HCT116 (cell line): Measurements from ENCODE around the gene PSAP. TPM values are rescaled to one million over a fixed set of nuclear protein-coding genes. Genes with fewer than 3 reads are reported as not detected.
A peak's percentile ranks its signal among the peaks of the same experiment; 100 is the strongest.

Experiments used
- ATAC-seq: fragments of 200-7000 bp; cut with Tn5 transposase; 2 replicates; pipeline ENCODE4 v1.9.1; 2020; ENCODE audit warnings: mild to moderate bottlenecking, moderate library complexity
- BruUV-seq: library from RNA; stranded (reverse); fragments of 400-500 nt; replicated peaks from 2 replicates; lab custom pipeline; 2021; lab: Mats Ljungman, UMichigan
- CTCF ChIA-PET: fragments of 300-600 bp; sonication (Branson Sonifier 250); formaldehyde crosslinking; loops from one replicate; lab custom pipeline; 2021; ENCODE audit warnings: antibody characterized with exemption; lab: Charles Lee
- POLR2A ChIA-PET: fragments of 300-600, 350-600 bp; sonication (Branson Sonifier 250); formaldehyde crosslinking; loops from one replicate; lab custom pipeline; 2021; ENCODE audit warnings: antibody characterized with exemption; lab: Charles Lee
- RAD21 ChIA-PET, 2 experiments: fragments of 300-600 bp; sonication (Branson Sonifier 250); formaldehyde crosslinking; loops; one replicate each; lab custom pipeline; 2023; ENCODE audit warnings: low total read pairs in 2 of 2; ENCODE audit not compliant: uncharacterized antibody in 2 of 2, unreplicated experiment in 2 of 2, low non-redundant PET in 1 of 2; lab: Charles Lee
- DNase-seq: peaks from one replicate; pipeline ENCODE4 v3.0.0-alpha.2; 2010; ENCODE audit warnings: low read depth, low spot score
- H2AFZ ChIP-seq: fragments of 200-600 bp; shearing (Covaris generic), sonication (generic); 2 replicates; pipeline ENCODE4 v1.6.1; 2017; ENCODE audit warnings: low read depth, mixed run types, mixed read lengths, antibody characterized with exemption, low read length; ENCODE audit not compliant: poor library complexity, severe bottlenecking
- H3K27ac ChIP-seq: 2 replicates; pipeline ENCODE4 v1.5.1; 2012; ENCODE audit warnings: low read depth, low read length
- H3K27me3 ChIP-seq: fragments of 200-600 bp; sonication (generic); 2 replicates; pipeline ENCODE4 v1.6.1; 2016; ENCODE audit warnings: mixed run types, low read length, mixed read lengths; ENCODE audit not compliant: insufficient read depth
- H3K36me3 ChIP-seq, 2 experiments: fragments of 200-500 bp in 1 of 2; fragments of 200-600 bp in 1 of 2; sonication (Bioruptor generic) in 1 of 2; sonication (generic) in 1 of 2; 2 replicates each; pipeline versions ENCODE4 v1.5.1 to v1.6.1; 2014 to 2016; ENCODE audit warnings: low read length in 2 of 2, inconsistent platforms in 1 of 2, mixed read lengths in 1 of 2, mixed run types in 1 of 2; ENCODE audit not compliant: insufficient read depth in 2 of 2, control insufficient read depth in 1 of 2
- H3K4me1 ChIP-seq, 2 experiments: fragments of 200-600 bp in 1 of 2; sonication (generic) in 1 of 2; 2 replicates each; pipeline versions ENCODE4 v1.5.1 to v1.6.1; 2012 to 2017; ENCODE audit warnings: low read length in 2 of 2, inconsistent platforms in 1 of 2, mild to moderate bottlenecking in 1 of 2, mixed read lengths in 1 of 2, mixed run types in 1 of 2, moderate library complexity in 1 of 2; ENCODE audit not compliant: insufficient read depth in 2 of 2, control insufficient read depth in 1 of 2
- H3K4me2 ChIP-seq: fragments of 200-600 bp; sonication (generic); 2 replicates; pipeline ENCODE4 v1.6.1; 2017; ENCODE audit warnings: mixed run types, low read length, mixed read lengths
- H3K4me3 ChIP-seq, 2 experiments: fragments of 200-600 bp in 1 of 2; sonication (generic) in 1 of 2; replicated peaks in 1 of 2; 2 replicates each; pipeline ENCODE4 v1.5.1; 2011 to 2016; ENCODE audit warnings: low read length in 2 of 2, control low read depth in 1 of 2, low read depth in 1 of 2, mild to moderate bottlenecking in 1 of 2, mixed read lengths in 1 of 2, mixed run types in 1 of 2
- H3K79me2 ChIP-seq: fragments of 200-600 bp; sonication (generic); 2 replicates; pipeline ENCODE4 v1.6.1; 2017; ENCODE audit warnings: mild to moderate bottlenecking, mixed run types, low read length, moderate library complexity, mixed read lengths; ENCODE audit not compliant: insufficient read depth
- H3K9ac ChIP-seq: fragments of 200-600 bp; sonication (generic); 2 replicates; pipeline ENCODE4 v1.6.1; 2016; ENCODE audit warnings: low read length, mixed read lengths
- H3K9me2 ChIP-seq: fragments of 200-600 bp; sonication (generic), shearing (Covaris generic); 2 replicates; pipeline ENCODE4 v1.6.1; 2017; ENCODE audit warnings: mixed run types, mild to moderate bottlenecking, moderate library complexity; ENCODE audit not compliant: insufficient read depth
- H3K9me3 ChIP-seq, 2 experiments: fragments of 200-500 bp in 1 of 2; fragments of 200-600 bp in 1 of 2; sonication (Bioruptor generic) in 1 of 2; sonication (generic) in 1 of 2; 2 replicates each; pipeline ENCODE4 v1.6.1; 2014 to 2017; ENCODE audit warnings: low read length in 2 of 2, mixed read lengths in 2 of 2, inconsistent platforms in 1 of 2, low read depth in 1 of 2, mild to moderate bottlenecking in 1 of 2, mixed run types in 1 of 2, moderate library complexity in 1 of 2; ENCODE audit not compliant: control insufficient read depth in 1 of 2, insufficient read depth in 1 of 2
- H4K20me1 ChIP-seq: fragments of 200-600 bp; sonication (generic), shearing (Covaris generic); 2 replicates; pipeline ENCODE4 v1.6.1; 2017; ENCODE audit warnings: mixed run types, mild to moderate bottlenecking, moderate library complexity; ENCODE audit not compliant: insufficient read depth
- CEBPB ChIP-seq: IDR thresholded peaks from 2 replicates; pipeline ENCODE4 v1.6.1; 2012; ENCODE audit warnings: low read depth
- EZH2 ChIP-seq: fragments of 200-600 bp; sonication (generic); IDR thresholded peaks from 2 replicates; pipeline ENCODE4 v1.6.1; 2017; ENCODE audit warnings: antibody characterized with exemption, mixed run types
- FOSL1 ChIP-seq: IDR thresholded peaks from 2 replicates; pipeline ENCODE4 v1.6.1; 2012; ENCODE audit warnings: low read depth
- JUND ChIP-seq: IDR thresholded peaks from 2 replicates; pipeline ENCODE4 v1.6.1; 2012
- SRF ChIP-seq: IDR thresholded peaks from 2 replicates; pipeline ENCODE4 v1.6.1; 2012; ENCODE audit warnings: low read depth
- ZFX ChIP-seq: fragments of 450-650 bp; IDR thresholded peaks from 2 replicates; pipeline ENCODE4 v1.6.1; 2017
- ZNF274 ChIP-seq: fragments of 200-500 bp; sonication (Bioruptor generic); IDR thresholded peaks from 2 replicates; pipeline ENCODE4 v1.6.1; 2014; ENCODE audit warnings: mild to moderate bottlenecking, low read depth, low read length, inconsistent platforms
- intact Hi-C: fragments of 100-400 bp; cut with micrococcal nuclease; formaldehyde crosslinking; loops from 2 replicates; pipeline ENCODE4 v1.10.0; 2022
- total RNA-seq: library from RNA; stranded (reverse); gene quantifications from one replicate; pipeline ENCODE4 v1.2.1, GENCODE V29; 2021; ENCODE audit not compliant: unreplicated experiment
- TF ChIP-seq, protein P1 (sequence below), 3 experiments: fragments of 200-600 bp in 1 of 3; sonication (generic) in 1 of 3; IDR thresholded peaks in 2 of 3; conservative IDR thresholded peaks in 1 of 3; 2 replicates each; pipeline ENCODE4 v1.5.1; 2012 to 2017; ENCODE audit warnings: low read depth in 2 of 3, low read length in 2 of 3, antibody characterized with exemption in 1 of 3, borderline replicate concordance in 1 of 3, control low read depth in 1 of 3, mild to moderate bottlenecking in 1 of 3, mixed read lengths in 1 of 3, mixed run types in 1 of 3, moderate library complexity in 1 of 3; ENCODE audit not compliant: insufficient read depth in 1 of 3
- TF ChIP-seq, protein P2 (sequence below): IDR thresholded peaks from 2 replicates; pipeline ENCODE4 v1.6.1; 2012; ENCODE audit warnings: low read depth
- TF ChIP-seq, protein P3 (sequence below): IDR thresholded peaks from 2 replicates; pipeline ENCODE4 v1.6.1; 2012

Gene PSAP
- total RNA-seq, 1 experiment from 2014 or later = 444 TPM

GRCh38 chr10:71769279-71769823 lies 81.7 kb downstream of the PSAP start:
- Histone ChIP-seq H4K20me1 (no peaks in the 10 kb centered on the region), H3K79me2 (0 out of 2 replicates have a peak, but pooled peaks cover 3% of the 10 kb centered on the region), H3K36me3 (no peaks in the 10 kb centered on the region), H3K9me3 (no peaks in the 10 kb centered on the region), H3K4me1 (peaks cover 82 to 97% of the 10 kb centered on the region in 2 experiments)
- CTCF ChIA-PET = interaction anchor here (3.0 kb wide), 1 partner anchor 127 kb away, joined by 11 read pairs; no protein-coding TSS in a partner anchor
- TF ChIP-seq, protein P1, sequence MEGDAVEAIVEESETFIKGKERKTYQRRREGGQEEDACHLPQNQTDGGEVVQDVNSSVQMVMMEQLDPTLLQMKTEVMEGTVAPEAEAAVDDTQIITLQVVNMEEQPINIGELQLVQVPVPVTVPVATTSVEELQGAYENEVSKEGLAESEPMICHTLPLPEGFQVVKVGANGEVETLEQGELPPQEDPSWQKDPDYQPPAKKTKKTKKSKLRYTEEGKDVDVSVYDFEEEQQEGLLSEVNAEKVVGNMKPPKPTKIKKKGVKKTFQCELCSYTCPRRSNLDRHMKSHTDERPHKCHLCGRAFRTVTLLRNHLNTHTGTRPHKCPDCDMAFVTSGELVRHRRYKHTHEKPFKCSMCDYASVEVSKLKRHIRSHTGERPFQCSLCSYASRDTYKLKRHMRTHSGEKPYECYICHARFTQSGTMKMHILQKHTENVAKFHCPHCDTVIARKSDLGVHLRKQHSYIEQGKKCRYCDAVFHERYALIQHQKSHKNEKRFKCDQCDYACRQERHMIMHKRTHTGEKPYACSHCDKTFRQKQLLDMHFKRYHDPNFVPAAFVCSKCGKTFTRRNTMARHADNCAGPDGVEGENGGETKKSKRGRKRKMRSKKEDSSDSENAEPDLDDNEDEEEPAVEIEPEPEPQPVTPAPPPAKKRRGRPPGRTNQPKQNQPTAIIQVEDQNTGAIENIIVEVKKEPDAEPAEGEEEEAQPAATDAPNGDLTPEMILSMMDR (IDR thresholded peaks at IDR 0.05 in 2 of 3, conservative IDR thresholded peaks at IDR 0.05 in 1 of 3; ENCODE audit: borderline replicate concordance in 1 of 3, insufficient read depth in 1 of 3, low read depth in 2 of 3, low read length in 2 of 3) = no peak
- TF ChIP-seq JUND (no peak), CEBPB (no peak), FOSL1 (no peak), ZFX (no peak), EZH2 (no peak), SRF (no peak), ZNF274 (no peak)
- TF ChIP-seq, protein P2, sequence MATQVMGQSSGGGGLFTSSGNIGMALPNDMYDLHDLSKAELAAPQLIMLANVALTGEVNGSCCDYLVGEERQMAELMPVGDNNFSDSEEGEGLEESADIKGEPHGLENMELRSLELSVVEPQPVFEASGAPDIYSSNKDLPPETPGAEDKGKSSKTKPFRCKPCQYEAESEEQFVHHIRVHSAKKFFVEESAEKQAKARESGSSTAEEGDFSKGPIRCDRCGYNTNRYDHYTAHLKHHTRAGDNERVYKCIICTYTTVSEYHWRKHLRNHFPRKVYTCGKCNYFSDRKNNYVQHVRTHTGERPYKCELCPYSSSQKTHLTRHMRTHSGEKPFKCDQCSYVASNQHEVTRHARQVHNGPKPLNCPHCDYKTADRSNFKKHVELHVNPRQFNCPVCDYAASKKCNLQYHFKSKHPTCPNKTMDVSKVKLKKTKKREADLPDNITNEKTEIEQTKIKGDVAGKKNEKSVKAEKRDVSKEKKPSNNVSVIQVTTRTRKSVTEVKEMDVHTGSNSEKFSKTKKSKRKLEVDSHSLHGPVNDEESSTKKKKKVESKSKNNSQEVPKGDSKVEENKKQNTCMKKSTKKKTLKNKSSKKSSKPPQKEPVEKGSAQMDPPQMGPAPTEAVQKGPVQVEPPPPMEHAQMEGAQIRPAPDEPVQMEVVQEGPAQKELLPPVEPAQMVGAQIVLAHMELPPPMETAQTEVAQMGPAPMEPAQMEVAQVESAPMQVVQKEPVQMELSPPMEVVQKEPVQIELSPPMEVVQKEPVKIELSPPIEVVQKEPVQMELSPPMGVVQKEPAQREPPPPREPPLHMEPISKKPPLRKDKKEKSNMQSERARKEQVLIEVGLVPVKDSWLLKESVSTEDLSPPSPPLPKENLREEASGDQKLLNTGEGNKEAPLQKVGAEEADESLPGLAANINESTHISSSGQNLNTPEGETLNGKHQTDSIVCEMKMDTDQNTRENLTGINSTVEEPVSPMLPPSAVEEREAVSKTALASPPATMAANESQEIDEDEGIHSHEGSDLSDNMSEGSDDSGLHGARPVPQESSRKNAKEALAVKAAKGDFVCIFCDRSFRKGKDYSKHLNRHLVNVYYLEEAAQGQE = no peak
- TF ChIP-seq, protein P3, sequence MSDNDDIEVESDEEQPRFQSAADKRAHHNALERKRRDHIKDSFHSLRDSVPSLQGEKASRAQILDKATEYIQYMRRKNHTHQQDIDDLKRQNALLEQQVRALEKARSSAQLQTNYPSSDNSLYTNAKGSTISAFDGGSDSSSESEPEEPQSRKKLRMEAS = no peak
- TF ChIP-seq, all 23 proteins: peak for 0
- ChIA-PET POLR2A (interaction anchor here (1.3 kb wide), 1 partner anchor 8 kb away, joined by 3 read pairs; no protein-coding TSS in a partner anchor), RAD21 (interaction anchor here in 1 of 2 experiments (1.0 kb wide), 1 partner anchor 73 kb away, joined by 5 read pairs; no protein-coding TSS in a partner anchor)
- no peak overlapping the region for H3K9ac ChIP-seq
- H3K4me3 ChIP-seq = no peak overlapping the region
- intact Hi-C loops = no loop called here
- no peak overlapping the region for H2AFZ ChIP-seq
- DNase-seq (no peak), ATAC-seq (no peak)
- peak overlapping the region; percentile 85 for H3K4me2 ChIP-seq
- H3K27me3 ChIP-seq = no peaks in the 10 kb centered on the region
- H3K9me2 ChIP-seq = no peaks in the 10 kb centered on the region
- BruUV-seq = no TSS peak
- no peak overlapping the region; the same call in 1 of the 2 replicates for H3K27ac ChIP-seq
